Esophagus squamous epithelium (tissue), 4 donors: ENCODE measurements around the gene PAM.

Experiments used
- CTCF ChIP-seq, 6 experiments: fragments of 450-650 bp in 4 of 6; fragments of 200-600 bp in 2 of 6; sonication (generic) in 2 of 6; IDR thresholded peaks; one replicate each; pipeline ENCODE4 v1.5.1; 2016 to 2019; ENCODE audit warnings: antibody characterized with exemption in 6 of 6, mild to moderate bottlenecking in 4 of 6, moderate library complexity in 4 of 6
- POLR2A ChIP-seq, 4 donors: fragments of 450-650 bp; IDR thresholded peaks; one replicate each; pipeline ENCODE4 v1.6.1; 2017; ENCODE audit warnings: antibody characterized with exemption in 4 of 4, mild to moderate bottlenecking in 4 of 4, moderate library complexity in 3 of 4

GRCh38 chr5:102975457-102976182 is 220.5 kb downstream of the PAM start:
- TF ChIP-seq POLR2A (IDR thresholded peaks at IDR 0.05) (no peak), CTCF (IDR thresholded peaks at IDR 0.05) (no peak)
